ENCODE data around the gene CALCR.

The CALCR gene

DNA sequence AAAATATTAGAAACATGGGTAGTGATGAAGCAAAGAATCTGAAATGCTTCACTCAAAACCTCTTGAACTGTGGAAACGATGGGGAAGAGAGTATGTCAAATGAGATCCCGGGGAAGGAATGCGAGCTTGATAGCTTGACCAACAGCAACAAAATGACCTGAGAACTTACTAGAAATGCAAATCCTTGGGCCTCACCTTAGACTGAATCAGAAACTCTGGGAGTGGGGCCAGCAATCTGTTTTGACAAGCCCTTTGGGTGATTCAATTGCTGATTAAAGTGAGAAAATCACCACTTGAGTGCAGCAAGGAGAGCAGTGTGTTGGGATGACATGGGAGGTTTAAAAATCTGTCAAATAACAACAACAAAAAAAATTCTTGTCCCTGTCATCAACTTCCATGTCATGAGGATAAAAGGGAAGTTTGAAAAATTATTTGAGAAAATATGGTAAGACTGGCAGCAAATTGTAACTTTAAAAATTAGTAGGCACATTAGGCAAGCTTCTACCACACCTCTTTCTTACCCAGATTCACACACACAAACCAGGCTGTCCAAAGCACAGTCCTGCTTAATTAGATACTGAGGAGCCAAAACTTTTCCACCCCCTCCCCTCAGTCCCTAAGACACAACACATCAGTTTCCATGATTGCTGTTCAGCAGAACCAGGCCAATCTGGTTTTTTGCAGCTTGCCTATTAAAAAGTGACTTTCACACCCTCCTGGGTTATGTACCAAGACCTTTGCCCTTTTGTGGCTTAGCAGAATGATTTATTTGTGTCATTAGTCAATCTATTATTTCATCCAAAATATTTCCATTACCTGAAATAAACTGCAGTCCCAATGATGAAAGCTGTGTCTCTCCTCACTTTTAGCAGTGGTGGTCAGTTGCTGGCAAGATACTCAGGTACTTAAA is 15.6 kb downstream of the CALCR start:
- Histone ChIP-seq H3K4me1 (ENCODE audit: insufficient read depth, poor library complexity, severe bottlenecking) (peaks cover 15% of the 10 kb centered on the region), H3K27me3 (ENCODE audit: insufficient read depth, poor library complexity, severe bottlenecking) (no peaks in the 10 kb centered on the region), H3K4me3 (ENCODE audit: severe bottlenecking) (no peak overlapping the region), H3K27ac (ENCODE audit: poor library complexity, severe bottlenecking) (no peak overlapping the region), H3K36me3 (ENCODE audit: low read depth) (no peaks in the 10 kb centered on the region), H3K9me3 (ENCODE audit: severe bottlenecking) (no peaks in the 10 kb centered on the region)
- DNase-seq (ENCODE audit: low spot score) (peak; percentile 45), ATAC-seq (ENCODE audit: low read depth) (peak; percentile 93)
- TF ChIP-seq, protein P1, sequence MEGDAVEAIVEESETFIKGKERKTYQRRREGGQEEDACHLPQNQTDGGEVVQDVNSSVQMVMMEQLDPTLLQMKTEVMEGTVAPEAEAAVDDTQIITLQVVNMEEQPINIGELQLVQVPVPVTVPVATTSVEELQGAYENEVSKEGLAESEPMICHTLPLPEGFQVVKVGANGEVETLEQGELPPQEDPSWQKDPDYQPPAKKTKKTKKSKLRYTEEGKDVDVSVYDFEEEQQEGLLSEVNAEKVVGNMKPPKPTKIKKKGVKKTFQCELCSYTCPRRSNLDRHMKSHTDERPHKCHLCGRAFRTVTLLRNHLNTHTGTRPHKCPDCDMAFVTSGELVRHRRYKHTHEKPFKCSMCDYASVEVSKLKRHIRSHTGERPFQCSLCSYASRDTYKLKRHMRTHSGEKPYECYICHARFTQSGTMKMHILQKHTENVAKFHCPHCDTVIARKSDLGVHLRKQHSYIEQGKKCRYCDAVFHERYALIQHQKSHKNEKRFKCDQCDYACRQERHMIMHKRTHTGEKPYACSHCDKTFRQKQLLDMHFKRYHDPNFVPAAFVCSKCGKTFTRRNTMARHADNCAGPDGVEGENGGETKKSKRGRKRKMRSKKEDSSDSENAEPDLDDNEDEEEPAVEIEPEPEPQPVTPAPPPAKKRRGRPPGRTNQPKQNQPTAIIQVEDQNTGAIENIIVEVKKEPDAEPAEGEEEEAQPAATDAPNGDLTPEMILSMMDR (IDR thresholded peaks at IDR 0.05; ENCODE audit: poor library complexity, severe bottlenecking), result no peak

DNA sequence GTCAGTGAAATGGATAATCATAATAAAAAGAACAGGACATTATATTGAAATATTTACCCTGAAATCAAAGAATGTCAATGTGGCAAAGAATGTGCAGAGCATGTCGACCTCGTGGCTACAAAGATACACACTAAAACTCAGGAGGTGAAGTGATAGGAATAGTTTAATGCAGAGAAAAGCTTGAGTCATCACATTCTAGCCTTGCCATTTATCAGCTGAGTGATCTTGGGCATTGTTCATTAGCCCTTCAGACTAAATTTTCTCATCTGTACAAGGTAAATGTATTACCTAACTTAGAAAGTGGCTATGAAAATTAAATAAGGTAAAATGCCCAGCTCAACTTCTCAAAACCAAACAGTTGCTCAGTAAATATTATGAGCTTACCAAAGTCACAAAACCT is 22.6 kb downstream of the CALCR start:
- Histone ChIP-seq H3K9me3 (ENCODE audit: severe bottlenecking) (no peaks in the 10 kb centered on the region), H3K4me3 (ENCODE audit: severe bottlenecking) (no peak overlapping the region), H3K36me3 (ENCODE audit: low read depth) (no peaks in the 10 kb centered on the region), H3K27ac (ENCODE audit: poor library complexity, severe bottlenecking) (no peak overlapping the region), H3K27me3 (ENCODE audit: insufficient read depth, poor library complexity, severe bottlenecking) (no peaks in the 10 kb centered on the region), H3K4me1 (ENCODE audit: insufficient read depth, poor library complexity, severe bottlenecking) (no peaks in the 10 kb centered on the region)
- TF ChIP-seq, protein P1 (IDR thresholded peaks at IDR 0.05; ENCODE audit: poor library complexity, severe bottlenecking), result no peak
- no peak for DNase-seq (ENCODE audit: low spot score)
- no peak for ATAC-seq (ENCODE audit: low read depth)

DNA sequence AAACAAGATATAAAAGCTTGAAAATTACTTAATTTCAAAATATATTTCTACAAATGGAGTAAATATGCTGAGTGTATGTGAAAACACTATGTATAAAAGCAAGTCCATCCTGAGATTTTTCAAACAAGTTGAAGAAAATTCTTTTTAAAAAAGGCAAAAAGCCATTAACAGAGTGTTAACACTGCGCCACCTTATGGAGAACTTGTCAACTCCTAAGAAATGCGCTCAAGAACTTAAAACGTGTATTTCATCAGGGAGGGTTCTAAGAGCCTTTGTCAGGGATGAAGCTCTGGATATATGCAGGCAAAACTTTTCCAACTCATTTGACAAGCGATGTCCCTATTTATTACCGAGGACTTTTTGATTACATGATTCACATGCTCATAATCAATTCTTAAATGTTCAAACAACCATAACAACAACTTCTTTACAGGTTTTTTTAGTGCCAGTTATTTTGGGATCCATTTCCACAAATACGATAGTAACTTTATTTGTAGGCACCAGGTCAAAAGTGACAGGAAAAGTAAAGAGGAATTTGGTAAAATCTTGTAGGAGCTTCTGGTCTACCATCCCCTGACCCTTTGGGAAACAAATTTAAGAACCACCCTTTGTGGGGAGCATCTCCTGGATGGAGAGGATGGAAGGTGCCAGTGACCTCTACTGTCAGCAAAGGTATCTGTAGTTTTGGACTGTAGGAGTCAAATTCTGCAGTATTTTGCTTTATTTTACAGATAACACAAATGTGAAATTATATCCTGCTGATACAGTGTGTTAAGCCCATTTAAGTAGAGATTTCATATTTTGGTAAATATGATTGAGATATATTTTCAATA is 23.2 kb downstream of the CALCR start:
- DNase-seq (ENCODE audit: low spot score) (no peak), ATAC-seq (ENCODE audit: low read depth) (no peak)
- H3K36me3 ChIP-seq (ENCODE audit: low read depth), result no peaks in the 10 kb centered on the region

DNA sequence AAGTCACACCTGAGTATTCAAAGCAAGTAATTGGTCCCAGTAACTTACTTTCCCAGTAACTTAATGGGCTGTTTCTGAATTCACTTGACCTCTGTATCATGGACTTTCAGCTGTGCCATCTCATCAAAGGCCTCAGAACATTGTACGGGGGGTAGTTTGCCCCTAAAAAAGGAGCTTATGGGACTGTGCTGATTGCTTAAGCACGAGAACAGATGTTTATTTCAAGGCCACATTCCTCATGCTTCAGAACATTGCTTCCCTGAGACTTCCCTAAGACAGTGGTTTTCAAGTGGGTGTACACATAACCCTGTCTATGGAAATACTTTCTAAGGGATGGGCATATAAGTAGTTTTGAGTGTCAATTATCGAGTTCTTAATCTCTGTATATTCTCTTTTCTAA is 26.8 kb downstream of the CALCR start:
- Histone ChIP-seq H3K9me3 (ENCODE audit: severe bottlenecking) (no peaks in the 10 kb centered on the region), H3K36me3 (ENCODE audit: low read depth) (no peaks in the 10 kb centered on the region), H3K27me3 (ENCODE audit: insufficient read depth, poor library complexity, severe bottlenecking) (no peaks in the 10 kb centered on the region), H3K4me1 (ENCODE audit: insufficient read depth, poor library complexity, severe bottlenecking) (no peaks in the 10 kb centered on the region), H3K27ac (ENCODE audit: poor library complexity, severe bottlenecking) (no peak overlapping the region), H3K4me3 (ENCODE audit: severe bottlenecking) (no peak overlapping the region)
- TF ChIP-seq, protein P1 (IDR thresholded peaks at IDR 0.05; ENCODE audit: poor library complexity, severe bottlenecking), result no peak
- DNase-seq (ENCODE audit: low spot score) (no peak), ATAC-seq (ENCODE audit: low read depth) (no peak)

More for the DNA sequence above, 23.2 kb downstream of the CALCR start:
- no peaks in the 10 kb centered on the region for H3K27me3 ChIP-seq (ENCODE audit: insufficient read depth, poor library complexity, severe bottlenecking)
- no peak overlapping the region for H3K27ac ChIP-seq (ENCODE audit: poor library complexity, severe bottlenecking)
- no peaks in the 10 kb centered on the region for H3K9me3 ChIP-seq (ENCODE audit: severe bottlenecking)
- no peak overlapping the region for H3K4me3 ChIP-seq (ENCODE audit: severe bottlenecking)
- no peaks in the 10 kb centered on the region for H3K4me1 ChIP-seq (ENCODE audit: insufficient read depth, poor library complexity, severe bottlenecking)
- TF ChIP-seq, protein P1 (IDR thresholded peaks at IDR 0.05; ENCODE audit: poor library complexity, severe bottlenecking), result peak; percentile 70

Measured in RWPE2 (cell line).